LNCaP clone FGC (cell line): ENCODE data around the gene CIB1.
A peak's percentile ranks its signal among the peaks of the same experiment; 100 is the strongest.
"Not testable (repeated sequence)": the region's sequence is repeated elsewhere in the genome, so short reads cannot be mapped to it uniquely, and the experiment has no call there.

ENCODE experiments used
- DNase-seq: peaks from one replicate; pipeline ENCODE4 v3.0.0-alpha.2; 2011; ENCODE audit warnings: low read depth
- H3K4me3 ChIP-seq: 2 replicates; pipeline ENCODE4 v1.5.1; 2011; ENCODE audit warnings: mild to moderate bottlenecking, low read depth, low read length, control low read depth
- TF ChIP-seq, protein P1 (sequence below): IDR thresholded peaks from 2 replicates; pipeline ENCODE4 v1.5.1; 2012; ENCODE audit warnings: mild to moderate bottlenecking; ENCODE audit not compliant: control insufficient read depth, insufficient read depth; ENCODE audit errors: extremely low read depth

CIB1 gene

DNA sequence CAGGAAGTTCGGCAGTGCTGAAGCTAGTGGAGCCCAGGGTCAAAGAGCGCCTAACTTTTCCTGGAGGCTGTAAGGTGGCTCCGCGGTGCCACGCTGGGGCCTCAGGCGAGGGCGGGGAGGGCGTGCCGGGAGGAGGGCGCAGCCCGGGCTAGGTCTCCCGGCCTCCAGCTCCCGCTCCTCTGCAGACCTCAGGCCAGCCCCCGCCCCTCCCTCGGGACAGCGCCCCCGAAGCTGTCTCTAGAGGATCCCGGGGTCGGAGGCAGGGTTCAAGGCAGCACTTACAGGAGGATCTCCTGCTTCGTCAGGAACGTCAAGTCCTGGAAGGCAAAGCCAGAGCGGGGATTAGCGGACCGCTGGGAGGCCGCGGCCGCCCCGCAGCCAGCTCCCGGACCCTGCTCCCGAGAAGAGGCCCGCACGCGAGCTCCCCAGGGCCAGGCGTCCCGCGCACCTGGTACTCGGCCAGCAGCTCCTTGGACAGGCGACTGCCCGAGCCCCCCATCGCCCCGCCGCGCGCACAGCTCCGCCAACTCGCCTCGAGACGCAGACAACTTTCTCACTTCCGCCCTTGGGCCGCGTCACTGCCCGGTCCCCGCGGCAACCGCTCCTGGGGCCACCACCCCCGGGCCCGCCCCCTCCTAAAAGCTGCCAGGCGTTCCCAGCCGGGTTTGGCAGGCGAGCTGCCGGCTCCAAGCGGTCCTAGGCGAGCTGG lies at the start of gene CIB1:
TSS of gene CIB1 (minus strand) at position 555 of the 709 bp plus-strand sequence. CDS start at position 499, 56 bp downstream.
- DNase-seq, result peak; percentile 90
- H3K4me3 ChIP-seq, result peak within 1 kb of the TSS; percentile 94
- TF ChIP-seq, protein P1, sequence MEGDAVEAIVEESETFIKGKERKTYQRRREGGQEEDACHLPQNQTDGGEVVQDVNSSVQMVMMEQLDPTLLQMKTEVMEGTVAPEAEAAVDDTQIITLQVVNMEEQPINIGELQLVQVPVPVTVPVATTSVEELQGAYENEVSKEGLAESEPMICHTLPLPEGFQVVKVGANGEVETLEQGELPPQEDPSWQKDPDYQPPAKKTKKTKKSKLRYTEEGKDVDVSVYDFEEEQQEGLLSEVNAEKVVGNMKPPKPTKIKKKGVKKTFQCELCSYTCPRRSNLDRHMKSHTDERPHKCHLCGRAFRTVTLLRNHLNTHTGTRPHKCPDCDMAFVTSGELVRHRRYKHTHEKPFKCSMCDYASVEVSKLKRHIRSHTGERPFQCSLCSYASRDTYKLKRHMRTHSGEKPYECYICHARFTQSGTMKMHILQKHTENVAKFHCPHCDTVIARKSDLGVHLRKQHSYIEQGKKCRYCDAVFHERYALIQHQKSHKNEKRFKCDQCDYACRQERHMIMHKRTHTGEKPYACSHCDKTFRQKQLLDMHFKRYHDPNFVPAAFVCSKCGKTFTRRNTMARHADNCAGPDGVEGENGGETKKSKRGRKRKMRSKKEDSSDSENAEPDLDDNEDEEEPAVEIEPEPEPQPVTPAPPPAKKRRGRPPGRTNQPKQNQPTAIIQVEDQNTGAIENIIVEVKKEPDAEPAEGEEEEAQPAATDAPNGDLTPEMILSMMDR, result no peak; the same call in 1 of the 2 replicates

DNA sequence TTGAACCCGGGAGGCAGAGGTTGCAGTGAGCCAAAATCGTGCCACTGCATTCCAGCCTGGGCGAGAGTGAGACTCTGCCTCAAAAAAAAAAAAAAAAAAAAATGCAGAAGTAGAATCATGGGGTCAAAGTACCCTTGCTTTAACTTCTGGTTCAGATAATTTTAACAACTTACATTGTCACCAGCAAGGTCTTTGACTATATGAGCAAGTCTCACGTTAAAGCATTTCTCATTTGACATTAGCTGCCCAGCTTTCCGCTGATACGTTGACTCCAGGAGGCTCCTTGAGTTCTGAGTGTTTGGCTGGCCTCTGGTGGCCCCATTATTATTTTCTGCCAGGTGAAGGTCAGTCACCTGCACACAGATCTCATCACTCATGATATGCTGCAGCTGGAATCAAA lies 47.9 kb upstream of the CIB1 start:
- not testable (repeated sequence) for DNase-seq

DNA sequence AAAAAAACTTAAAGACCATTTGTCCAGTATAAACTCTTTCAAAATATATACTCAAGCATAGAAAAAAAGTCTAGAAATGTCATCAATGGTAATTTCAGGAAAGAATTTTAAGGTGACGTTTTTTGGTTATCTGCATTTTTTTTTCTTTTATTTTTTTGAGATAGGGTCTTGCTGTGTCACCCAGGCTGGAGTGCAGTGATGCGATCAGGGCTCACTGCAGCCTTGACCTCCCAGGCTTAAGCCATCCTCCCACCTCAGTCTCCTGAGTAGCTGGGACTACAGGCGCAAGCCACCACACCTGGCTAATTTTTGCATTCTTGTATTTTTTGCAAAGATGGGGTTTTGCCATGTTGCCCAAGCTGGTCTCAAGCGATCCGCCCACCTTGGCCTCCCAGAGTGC lies 47.0 kb upstream of the CIB1 start:
- H3K4me3 ChIP-seq, DNase-seq: not testable (repeated sequence)

More for the DNA sequence above, 47.9 kb upstream of the CIB1 start:
- H3K4me3 ChIP-seq, result not testable (repeated sequence)

DNA sequence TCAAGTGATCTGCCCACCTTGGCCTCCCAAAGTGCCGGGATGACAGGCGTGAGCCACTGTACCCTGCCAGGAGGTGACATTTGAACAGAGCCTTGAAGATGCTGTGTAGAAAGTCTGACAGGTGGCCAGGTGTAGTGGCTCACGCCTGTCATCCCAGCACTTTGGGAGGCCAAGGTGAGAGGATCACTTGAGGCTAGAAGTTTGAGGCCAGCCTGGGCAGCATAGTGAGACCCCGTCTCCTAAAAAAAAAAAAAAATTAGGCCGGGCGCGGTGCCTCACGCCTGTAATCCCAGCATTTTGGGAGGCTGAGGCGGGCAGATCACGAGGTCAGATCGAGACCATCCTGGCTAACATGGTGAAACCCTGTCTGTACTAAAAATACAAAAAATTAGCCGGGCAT lies 44.7 kb upstream of the CIB1 start:
- DNase-seq, H3K4me3 ChIP-seq: not testable (repeated sequence)

DNA sequence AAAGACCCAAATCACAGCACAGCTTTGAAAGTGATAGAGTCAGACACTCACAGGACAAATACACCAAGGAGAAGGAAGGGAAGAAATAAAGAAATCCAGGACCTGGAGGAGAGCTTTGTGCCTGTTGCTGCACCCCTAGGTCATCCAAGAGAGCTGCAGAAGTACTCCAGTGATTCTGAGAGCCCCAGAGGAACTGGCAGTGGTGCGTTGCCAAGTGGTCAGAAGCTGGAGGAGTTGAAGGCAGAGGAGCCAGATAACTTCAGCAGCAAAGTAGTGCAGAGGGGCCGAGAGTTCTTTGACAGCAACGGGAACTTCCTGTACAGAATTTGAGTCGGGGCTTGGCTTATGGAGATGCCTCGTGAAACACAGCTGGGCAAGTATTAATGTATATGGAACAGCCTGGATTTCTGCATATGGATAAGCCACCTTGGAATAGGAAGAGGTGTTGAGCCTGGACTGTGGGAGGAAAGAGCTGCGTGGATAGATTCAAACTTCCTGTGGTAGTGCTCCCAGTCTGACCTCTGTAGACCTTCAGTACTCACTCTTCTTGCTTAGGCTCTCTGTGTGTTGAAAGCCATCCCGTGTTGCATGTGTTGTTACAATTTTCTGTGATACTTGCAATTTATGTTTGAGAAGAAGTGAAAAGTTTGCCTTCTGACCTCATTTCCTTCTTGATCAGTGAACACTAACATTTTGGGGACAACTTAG lies 37.9 kb upstream of the CIB1 start:
- H3K4me3 ChIP-seq, result no peak overlapping the region
- DNase-seq, result no peak
- TF ChIP-seq, protein P1, result no peak

DNA sequence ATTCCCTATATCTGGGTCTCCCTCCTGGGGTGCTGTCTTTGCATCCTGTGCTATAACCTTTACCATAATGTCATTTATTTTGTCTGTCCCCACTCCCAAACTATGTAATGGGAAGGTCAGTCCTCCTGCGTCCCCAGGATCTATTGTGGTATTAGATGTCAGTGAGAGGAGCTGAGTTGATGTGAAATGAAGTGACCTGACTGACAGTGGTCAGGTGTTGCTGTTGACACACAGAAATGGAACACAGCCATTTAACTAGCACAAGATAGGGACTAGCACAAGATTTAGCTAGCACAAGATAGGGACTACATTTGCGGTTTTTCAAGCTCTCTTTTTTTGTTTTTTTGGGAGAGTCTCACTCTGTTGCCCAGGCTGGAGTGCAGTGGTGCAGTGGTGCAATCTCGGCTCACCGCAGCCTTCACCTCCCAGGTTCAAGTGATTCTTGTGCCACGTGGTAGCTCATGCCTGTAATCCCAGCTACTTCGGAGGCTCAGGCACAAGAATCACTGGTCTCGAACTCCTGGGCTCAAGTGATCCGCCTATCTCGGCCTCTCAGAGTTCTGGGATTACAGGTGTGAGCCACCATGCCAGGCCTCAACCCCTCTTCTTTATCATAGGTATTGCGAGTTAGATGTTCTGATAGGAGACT lies 36.9 kb upstream of the CIB1 start:
- no peak for DNase-seq
- no peak overlapping the region for H3K4me3 ChIP-seq
- TF ChIP-seq, protein P1, result no peak

DNA sequence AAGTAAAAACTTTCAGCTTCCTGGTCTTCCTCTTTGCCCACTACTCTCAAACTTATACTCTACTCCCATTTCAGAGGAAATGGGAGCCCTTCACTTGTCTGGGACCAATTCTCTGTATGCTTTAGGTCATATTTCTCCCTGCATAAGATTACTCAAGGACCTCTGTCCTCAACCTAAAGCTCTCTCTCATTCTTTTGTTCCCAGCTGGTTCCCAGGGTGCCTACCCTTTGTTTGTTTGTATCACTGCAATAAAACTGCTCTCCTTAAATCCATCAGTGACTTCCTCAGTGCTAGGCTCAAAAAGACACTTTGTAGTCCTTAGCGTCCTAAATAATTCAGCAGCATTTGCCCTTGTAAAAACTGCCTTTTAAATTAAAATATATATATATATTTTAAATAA lies 34.7 kb upstream of the CIB1 start:
- DNase-seq, result no peak
- TF ChIP-seq, protein P1, result no peak
- H3K4me3 ChIP-seq, result no peak overlapping the region

DNA sequence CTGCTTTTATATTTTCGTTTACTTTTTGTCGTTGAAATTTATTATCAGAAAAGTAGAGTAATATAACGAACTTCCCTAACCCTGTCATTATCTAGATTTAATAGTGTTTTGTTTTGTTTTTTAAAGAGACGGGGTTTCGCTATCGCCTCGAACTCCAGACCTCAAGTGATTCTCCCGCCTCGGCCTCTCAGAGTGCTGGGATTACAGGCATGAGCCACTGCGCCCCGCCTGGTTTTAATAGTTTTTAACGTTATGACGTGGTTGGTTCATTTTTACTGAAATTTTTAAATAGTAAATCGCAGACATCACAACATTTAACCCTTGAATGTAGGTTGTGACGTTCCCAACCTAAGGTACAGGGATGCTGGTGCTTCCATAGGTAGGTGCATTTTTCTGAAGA lies 32.7 kb upstream of the CIB1 start:
- TF ChIP-seq, protein P1, result no peak
- DNase-seq, result no peak
- H3K4me3 ChIP-seq, result peak overlapping the region; percentile 75
